GM06990 (cell line): ENCODE results near the gene LATS2.
A peak's percentile ranks its signal among the peaks of the same experiment; 100 is the strongest.

Experiments used
- DNase-seq: peaks from one replicate; pipeline ENCODE4 v3.0.0-alpha.2; 2011; ENCODE audit not compliant: insufficient read length; ENCODE audit errors: extremely low read depth
- H3K27me3 ChIP-seq: replicated peaks from 2 replicates; pipeline ENCODE4 v1.6.0; 2011; ENCODE audit warnings: low read length; ENCODE audit not compliant: control insufficient read depth, insufficient read depth
- H3K36me3 ChIP-seq: 2 replicates; pipeline ENCODE4 v1.5.1; 2011; ENCODE audit warnings: low read length; ENCODE audit not compliant: control insufficient read depth, insufficient read depth
- H3K4me3 ChIP-seq: replicated peaks from 2 replicates; pipeline ENCODE4 v1.5.1; 2011; ENCODE audit warnings: low read depth, mild to moderate bottlenecking, control low read depth, low read length
- TF ChIP-seq, protein P1 (sequence below): IDR thresholded peaks from 2 replicates; pipeline ENCODE4 v1.5.1; 2011; ENCODE audit warnings: low read length, control low read depth, mild to moderate bottlenecking, inconsistent platforms; ENCODE audit not compliant: insufficient read depth, poor library complexity, severe bottlenecking

LATS2 gene

DNA sequence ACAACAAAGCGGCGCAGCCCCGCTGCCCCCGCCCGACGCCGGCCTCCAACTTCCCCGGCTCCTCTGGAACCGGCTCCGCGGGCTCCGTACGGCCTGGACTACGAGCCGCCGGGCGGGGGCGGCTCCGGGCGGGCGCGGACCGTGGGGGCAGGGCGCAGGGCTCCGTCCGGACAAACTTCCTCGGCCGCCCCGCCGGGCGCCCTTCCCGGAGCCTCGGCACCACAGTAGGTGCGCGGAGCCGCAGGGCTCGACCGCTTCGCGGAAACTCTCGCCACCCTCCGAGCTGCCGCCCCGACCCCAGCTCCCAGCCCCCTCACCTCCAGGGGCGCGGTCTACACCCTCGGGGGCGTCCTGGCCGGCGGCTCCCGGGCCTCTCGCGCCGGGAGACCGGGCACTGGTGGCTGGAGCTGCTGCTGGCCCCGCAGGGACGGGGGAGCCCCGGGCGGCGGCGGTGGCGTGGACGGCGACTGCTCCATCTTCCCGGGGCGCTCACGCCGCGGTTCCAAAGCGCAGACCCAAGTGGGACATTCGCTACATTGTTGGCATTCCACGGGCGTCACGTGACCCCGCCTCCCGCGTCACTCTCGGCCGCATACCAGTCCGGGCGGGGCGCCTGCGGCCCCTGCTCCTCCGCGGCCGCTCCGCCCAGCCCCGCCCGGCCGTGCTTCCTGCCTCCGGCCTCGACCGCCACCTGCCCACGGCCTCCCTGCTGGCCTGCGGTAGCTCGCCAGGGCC is at the start of gene LATS2:
Gene LATS2, minus strand, starts transcription at position 558 of the 735 bp plus-strand sequence. CDS start 15,560 bp downstream, outside the sequence.
- TF ChIP-seq, protein P1, sequence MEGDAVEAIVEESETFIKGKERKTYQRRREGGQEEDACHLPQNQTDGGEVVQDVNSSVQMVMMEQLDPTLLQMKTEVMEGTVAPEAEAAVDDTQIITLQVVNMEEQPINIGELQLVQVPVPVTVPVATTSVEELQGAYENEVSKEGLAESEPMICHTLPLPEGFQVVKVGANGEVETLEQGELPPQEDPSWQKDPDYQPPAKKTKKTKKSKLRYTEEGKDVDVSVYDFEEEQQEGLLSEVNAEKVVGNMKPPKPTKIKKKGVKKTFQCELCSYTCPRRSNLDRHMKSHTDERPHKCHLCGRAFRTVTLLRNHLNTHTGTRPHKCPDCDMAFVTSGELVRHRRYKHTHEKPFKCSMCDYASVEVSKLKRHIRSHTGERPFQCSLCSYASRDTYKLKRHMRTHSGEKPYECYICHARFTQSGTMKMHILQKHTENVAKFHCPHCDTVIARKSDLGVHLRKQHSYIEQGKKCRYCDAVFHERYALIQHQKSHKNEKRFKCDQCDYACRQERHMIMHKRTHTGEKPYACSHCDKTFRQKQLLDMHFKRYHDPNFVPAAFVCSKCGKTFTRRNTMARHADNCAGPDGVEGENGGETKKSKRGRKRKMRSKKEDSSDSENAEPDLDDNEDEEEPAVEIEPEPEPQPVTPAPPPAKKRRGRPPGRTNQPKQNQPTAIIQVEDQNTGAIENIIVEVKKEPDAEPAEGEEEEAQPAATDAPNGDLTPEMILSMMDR = no peak
- Histone ChIP-seq H3K4me3 (peak within 1 kb of the TSS; percentile 78), H3K27me3 (no peaks in the 10 kb centered on the region), H3K36me3 (no peaks in the 10 kb centered on the region)
- DNase-seq = peak; percentile 89

DNA sequence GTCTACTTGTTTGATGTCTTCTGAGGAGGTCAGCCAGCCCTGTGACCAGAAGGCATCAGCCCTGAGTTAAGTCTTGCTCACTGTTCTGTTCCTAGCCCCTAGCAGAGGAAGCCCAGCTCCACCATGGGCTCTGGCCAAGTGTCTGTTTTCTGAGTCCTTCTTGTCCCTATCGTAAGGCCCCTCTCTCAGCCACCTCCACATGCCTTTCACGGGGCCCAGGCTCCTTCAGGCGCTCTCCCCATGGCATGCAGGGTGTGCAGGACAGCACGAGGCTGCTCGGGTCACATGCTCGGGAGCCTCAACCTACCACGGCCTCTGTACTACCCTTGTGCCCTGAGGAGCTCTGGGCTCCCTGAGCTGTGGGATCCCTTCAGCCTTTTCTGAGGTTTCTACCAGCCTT is 47.8 kb upstream of the LATS2 start:
- DNase-seq = no peak
- no peaks in the 10 kb centered on the region for H3K27me3 ChIP-seq
- H3K4me3 ChIP-seq = no peak overlapping the region
- no peaks in the 10 kb centered on the region for H3K36me3 ChIP-seq
- TF ChIP-seq, protein P1 = no peak

DNA sequence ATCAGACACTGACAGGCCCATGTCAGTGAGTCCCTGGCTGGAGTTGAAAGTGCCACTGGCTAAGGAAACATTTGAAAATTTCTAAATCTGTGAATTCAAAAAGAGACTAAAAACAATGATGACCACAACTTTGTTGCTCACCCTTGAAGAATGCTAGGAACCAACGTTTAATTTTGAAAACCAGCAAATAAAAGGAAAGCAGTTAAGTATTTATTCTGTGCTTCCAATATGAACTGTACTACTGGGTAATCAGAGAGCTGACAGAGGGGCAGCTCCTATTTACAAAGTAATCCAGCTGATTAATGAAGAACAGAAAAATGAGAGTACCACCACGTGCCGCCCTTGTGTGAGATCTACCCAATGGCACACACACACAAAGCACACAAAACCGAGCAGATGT is 44.7 kb upstream of the LATS2 start:
- Histone ChIP-seq H3K36me3 (no peaks in the 10 kb centered on the region), H3K4me3 (no peak overlapping the region), H3K27me3 (no peaks in the 10 kb centered on the region)
- TF ChIP-seq, protein P1 = no peak
- no peak for DNase-seq

DNA sequence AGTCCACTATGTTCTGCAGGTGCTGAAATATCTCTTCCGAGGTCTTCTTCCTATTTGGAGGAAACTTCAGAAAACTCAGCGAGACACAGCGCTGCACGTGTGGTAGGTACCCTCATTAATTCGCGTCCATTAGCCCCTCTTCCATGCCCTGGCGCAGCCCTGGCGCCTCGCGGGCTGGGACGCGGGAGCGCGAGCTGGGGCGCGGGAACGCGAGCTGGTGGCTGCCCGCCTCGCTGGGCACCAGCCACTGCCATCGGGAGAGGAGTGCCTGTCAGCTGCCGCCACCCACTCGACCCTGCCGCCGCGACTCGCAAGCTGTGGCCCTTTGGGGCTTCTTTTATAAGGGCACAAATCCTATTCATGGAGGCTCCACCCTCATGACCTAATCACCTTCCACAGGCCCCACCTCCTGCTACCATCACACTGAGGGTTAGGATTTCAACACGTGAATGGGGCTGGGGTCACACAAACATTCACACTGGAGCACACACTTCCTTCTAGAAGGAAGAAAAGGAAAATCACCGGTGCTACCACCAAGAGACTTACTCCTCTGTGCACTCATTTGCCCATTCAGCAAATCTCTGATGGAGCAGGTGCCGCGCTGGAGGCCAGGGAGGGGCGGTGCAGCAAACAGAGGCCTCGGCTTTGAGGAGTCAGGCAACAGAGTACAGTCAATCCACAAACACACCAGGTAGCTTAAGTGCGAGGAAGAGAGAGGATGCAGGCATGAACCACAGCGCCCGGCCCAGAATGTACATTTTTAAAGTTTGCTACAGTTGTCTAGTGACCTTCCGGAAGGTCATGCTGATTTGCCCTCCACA is 43.0 kb upstream of the LATS2 start:
- TF ChIP-seq, protein P1 = no peak
- Histone ChIP-seq H3K4me3 (no peak overlapping the region), H3K36me3 (no peaks in the 10 kb centered on the region), H3K27me3 (no peaks in the 10 kb centered on the region)
- DNase-seq = no peak

DNA sequence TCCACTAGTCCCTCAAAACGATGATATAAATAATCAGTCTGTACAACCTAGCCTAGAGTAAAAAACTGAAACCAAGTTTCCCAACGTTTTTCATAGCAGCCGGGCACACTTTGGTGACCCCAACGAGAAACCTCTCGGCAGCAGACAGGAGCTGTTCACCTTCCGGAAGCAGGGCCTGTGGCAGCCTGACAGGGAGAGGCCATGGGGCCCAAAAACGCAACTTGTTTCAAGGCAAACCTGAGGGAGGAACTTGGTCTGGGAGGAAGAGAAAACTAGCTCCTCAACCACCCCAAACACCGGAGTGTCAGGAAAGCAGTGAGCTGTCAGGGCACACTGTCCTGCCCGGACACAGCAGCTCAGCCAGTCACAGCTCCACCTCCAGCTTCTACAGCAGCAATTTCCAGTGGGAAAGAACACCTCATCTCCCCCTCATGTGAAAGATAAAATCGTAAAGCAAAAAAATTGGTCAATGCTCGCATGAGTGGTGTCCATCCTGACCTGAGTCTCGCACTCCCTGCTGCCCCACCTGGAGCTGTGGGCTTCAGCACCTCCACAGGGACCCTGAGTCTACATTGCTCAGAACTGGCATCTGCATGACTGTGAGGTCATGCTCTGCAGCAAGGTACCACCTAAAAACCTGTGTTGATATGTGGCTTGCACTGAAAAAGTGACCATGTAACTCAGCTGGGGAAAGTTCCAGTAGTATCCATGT is 40.6 kb upstream of the LATS2 start:
- Histone ChIP-seq H3K4me3 (no peak overlapping the region), H3K36me3 (no peaks in the 10 kb centered on the region), H3K27me3 (no peaks in the 10 kb centered on the region)
- TF ChIP-seq, protein P1 = no peak
- DNase-seq = no peak
